AG10803 (cell line): ENCODE measurements around the gene SERPINA5.

ENCODE experiments used
- DNase-seq: peaks from one replicate; pipeline ENCODE4 v3.0.0; 2010; ENCODE audit warnings: low read depth
- H3K4me3 ChIP-seq: 2 replicates; pipeline ENCODE4 v1.5.1; 2011; ENCODE audit warnings: mild to moderate bottlenecking, low read length, control low read depth
- TF ChIP-seq, protein P1 (sequence below): conservative IDR thresholded peaks from 2 replicates; pipeline ENCODE4 v1.5.1; 2011; ENCODE audit warnings: mild to moderate bottlenecking, low read length, control low read depth, inconsistent platforms

The SERPINA5 gene

GRCh38 chr14:94561656-94562010 lies 19.6 kb upstream of the SERPINA5 start:
- no peak for DNase-seq
- TF ChIP-seq, protein P1, sequence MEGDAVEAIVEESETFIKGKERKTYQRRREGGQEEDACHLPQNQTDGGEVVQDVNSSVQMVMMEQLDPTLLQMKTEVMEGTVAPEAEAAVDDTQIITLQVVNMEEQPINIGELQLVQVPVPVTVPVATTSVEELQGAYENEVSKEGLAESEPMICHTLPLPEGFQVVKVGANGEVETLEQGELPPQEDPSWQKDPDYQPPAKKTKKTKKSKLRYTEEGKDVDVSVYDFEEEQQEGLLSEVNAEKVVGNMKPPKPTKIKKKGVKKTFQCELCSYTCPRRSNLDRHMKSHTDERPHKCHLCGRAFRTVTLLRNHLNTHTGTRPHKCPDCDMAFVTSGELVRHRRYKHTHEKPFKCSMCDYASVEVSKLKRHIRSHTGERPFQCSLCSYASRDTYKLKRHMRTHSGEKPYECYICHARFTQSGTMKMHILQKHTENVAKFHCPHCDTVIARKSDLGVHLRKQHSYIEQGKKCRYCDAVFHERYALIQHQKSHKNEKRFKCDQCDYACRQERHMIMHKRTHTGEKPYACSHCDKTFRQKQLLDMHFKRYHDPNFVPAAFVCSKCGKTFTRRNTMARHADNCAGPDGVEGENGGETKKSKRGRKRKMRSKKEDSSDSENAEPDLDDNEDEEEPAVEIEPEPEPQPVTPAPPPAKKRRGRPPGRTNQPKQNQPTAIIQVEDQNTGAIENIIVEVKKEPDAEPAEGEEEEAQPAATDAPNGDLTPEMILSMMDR = no peak
- H3K4me3 ChIP-seq = no peak overlapping the region

GRCh38 chr14:94562022-94562421 lies 19.2 kb upstream of the SERPINA5 start:
- TF ChIP-seq, protein P1 = no peak
- DNase-seq = no peak
- no peak overlapping the region for H3K4me3 ChIP-seq

GRCh38 chr14:94562941-94563883 lies 18.0 kb upstream of the SERPINA5 start:
- no peak for DNase-seq
- TF ChIP-seq, protein P1 = no peak
- H3K4me3 ChIP-seq = no peak overlapping the region

DNA sequence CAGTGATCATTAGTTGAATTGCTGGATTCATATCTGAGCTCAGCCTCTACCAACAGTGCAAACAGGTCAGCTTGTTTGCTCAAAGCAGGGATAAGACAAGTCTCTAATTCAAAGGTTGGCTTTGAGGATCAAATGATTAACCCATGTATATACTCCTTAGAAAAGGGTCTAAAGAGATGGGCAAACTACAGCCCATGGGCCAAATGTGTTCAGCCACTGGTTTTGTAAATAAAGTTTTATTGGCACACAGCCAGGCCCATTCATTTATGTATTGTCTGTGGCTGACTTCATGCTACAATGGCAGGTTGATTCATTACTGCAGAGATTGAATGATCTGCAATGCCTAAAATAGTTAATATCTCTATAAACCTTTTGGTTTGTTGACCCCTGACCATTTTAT lies 16.8 kb upstream of the SERPINA5 start:
- DNase-seq = no peak
- TF ChIP-seq, protein P1 = no peak
- no peak overlapping the region for H3K4me3 ChIP-seq

DNA sequence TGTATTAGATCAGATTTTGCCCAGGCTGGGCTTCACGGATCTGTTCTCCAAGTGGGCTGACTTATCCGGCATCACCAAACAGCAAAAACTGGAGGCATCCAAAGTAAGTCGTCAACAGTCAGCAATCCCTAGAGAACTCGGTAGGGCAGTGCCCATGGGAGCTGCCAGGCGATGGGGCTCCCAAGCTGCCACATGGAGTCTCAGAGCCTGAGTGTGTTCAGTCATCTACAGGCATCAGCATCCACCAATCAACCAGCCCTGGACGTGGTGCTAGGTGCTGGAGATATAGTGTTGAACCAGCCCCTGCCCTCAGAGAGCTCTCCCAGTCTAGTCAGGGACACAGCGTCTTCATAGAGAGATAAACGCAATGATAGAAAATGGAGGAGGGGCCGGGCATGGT lies 13.0 kb upstream of the SERPINA5 start:
- TF ChIP-seq, protein P1 = no peak
- no peak for DNase-seq
- H3K4me3 ChIP-seq = no peak overlapping the region

GRCh38 chr14:94569381-94570001 lies 11.7 kb upstream of the SERPINA5 start:
- TF ChIP-seq, protein P1 = no peak
- DNase-seq = no peak
- H3K4me3 ChIP-seq = no peak overlapping the region

- no peak for DNase-seq
- H3K4me3 ChIP-seq = no peak overlapping the region
- TF ChIP-seq, protein P1 = no peak
Measured at GRCh38 chr14:94570002-94570400, 11.2 kb upstream of the SERPINA5 start.
